K562 (cell line): ENCODE results near the gene NPM3. TPM values are rescaled to one million over a fixed set of nuclear protein-coding genes. Genes with fewer than 3 reads are reported as not detected.

Experiments
- ATAC-seq: fragments of 200-7000 bp; cut with Tn5 transposase; 3 replicates; pipeline ENCODE4 v1.9.1; 2020; ENCODE audit warnings: moderate library complexity
- BruUV-seq: library from RNA; stranded (reverse); fragments of 400-500 nt; replicated peaks from 2 replicates; lab custom pipeline; 2021; lab: Mats Ljungman, UMichigan
- CTCF ChIA-PET: fragments of 300-600 bp; formaldehyde crosslinking; extraction: SDS; loops from one replicate; lab custom pipeline; 2021; ENCODE audit warnings: low intra/inter-chr PET ratio; lab: Yijun Ruan, JAX
- POLR2A ChIA-PET: fragments of 300-600, 350-650 bp; sonication (Branson Sonifier 250); formaldehyde crosslinking; extraction: SDS; loops from one replicate; lab custom pipeline; 2021; ENCODE audit warnings: antibody characterized with exemption, inconsistent platforms; lab: Yijun Ruan, JAX
- DNase-seq, 4 experiments: peaks; one replicate each; pipeline versions ENCODE4 v3.0.0 to v3.0.0-alpha.2; 2011 to 2018; ENCODE audit warnings: low spot score in 3 of 4, mixed read lengths in 3 of 4; ENCODE audit errors: extremely low read depth in 1 of 4
- FAIRE-seq: peaks from 2 replicates; lab custom pipeline; 2011; peaks lifted over from hg19 to GRCh38; lab: Jason Lieb, UNC
- H2AFZ ChIP-seq: 2 replicates; pipeline ENCODE4 v1.6.0; 2011; ENCODE audit warnings: low read depth, low read length, control low read depth, inconsistent platforms
- H3K27ac ChIP-seq: fragments of 200-600 bp; 3 replicates; pipeline ENCODE4 v1.8.0; 2011; ENCODE audit warnings: low read depth, mild to moderate bottlenecking, control low read depth, inconsistent platforms, low read length, moderate library complexity, mixed read lengths; ENCODE audit errors: extremely low read depth
- H3K27me3 ChIP-seq, 2 experiments: fragments of 300-600 bp in 1 of 2; 2 replicates in 1 of 2; 3 replicates in 1 of 2; pipeline versions ENCODE4 v1.6.0 to v1.8.0; 2011; ENCODE audit warnings: inconsistent platforms in 2 of 2, low read length in 2 of 2, mild to moderate bottlenecking in 1 of 2, mixed read lengths in 1 of 2, moderate library complexity in 1 of 2; ENCODE audit not compliant: control insufficient read depth in 2 of 2, insufficient read depth in 2 of 2
- H3K36me3 ChIP-seq: fragments of 300-600 bp; 3 replicates; pipeline ENCODE4 v1.8.0; 2011; ENCODE audit warnings: mild to moderate bottlenecking, low read length, inconsistent platforms; ENCODE audit not compliant: control insufficient read depth, insufficient read depth
- H3K4me1 ChIP-seq, 2 experiments: fragments of 200-600 bp in 1 of 2; replicated peaks in 1 of 2; 2 replicates in 1 of 2; 3 replicates in 1 of 2; pipeline versions ENCODE4 v1.5.1 to v1.8.0; 2011; ENCODE audit warnings: inconsistent platforms in 2 of 2, low read length in 2 of 2, mild to moderate bottlenecking in 1 of 2, mixed read lengths in 1 of 2, moderate library complexity in 1 of 2; ENCODE audit not compliant: control insufficient read depth in 2 of 2, insufficient read depth in 2 of 2
- H3K4me2 ChIP-seq: 2 replicates; pipeline ENCODE4 v1.6.1; 2011; ENCODE audit warnings: low read length, control low read depth, inconsistent platforms, mixed read lengths; ENCODE audit not compliant: insufficient read depth
- H3K4me3 ChIP-seq: fragments of 200-600 bp; sonication (generic), shearing (Covaris generic); 2 replicates; pipeline ENCODE4 v1.5.1; 2016; ENCODE audit warnings: control low read depth, inconsistent platforms
- H3K79me2 ChIP-seq: fragments of 200-600 bp; 3 replicates; pipeline ENCODE4 v1.8.0; 2011; ENCODE audit warnings: low read length, inconsistent platforms; ENCODE audit not compliant: control insufficient read depth, insufficient read depth
- H3K9ac ChIP-seq, 2 experiments: 2 replicates each; pipeline versions ENCODE4 v1.6.0 to v1.6.1; 2011; ENCODE audit warnings: low read depth in 2 of 2, low read length in 2 of 2, control low read depth in 1 of 2, inconsistent platforms in 1 of 2, mild to moderate bottlenecking in 1 of 2, mixed read lengths in 1 of 2; ENCODE audit not compliant: insufficient read depth in 1 of 2
- H3K9me1 ChIP-seq: one replicate; pipeline ENCODE4 v1.6.0; 2011; ENCODE audit warnings: inconsistent platforms, mild to moderate bottlenecking, low read length, moderate library complexity; ENCODE audit not compliant: control insufficient read depth, insufficient read depth
- H3K9me3 ChIP-seq: replicated peaks from 2 replicates; pipeline ENCODE4 v1.5.1; 2011; ENCODE audit warnings: low read depth, low read length, inconsistent platforms; ENCODE audit not compliant: control insufficient read depth, insufficient read depth
- H4K20me1 ChIP-seq: replicated peaks from 2 replicates; pipeline ENCODE4 v1.6.1; 2011; ENCODE audit warnings: low read length, inconsistent platforms, mixed read lengths; ENCODE audit not compliant: control insufficient read depth, insufficient read depth
- CBX2 ChIP-seq: fragments of 200-600 bp; sonication (generic); IDR thresholded peaks from one replicate; pipeline ENCODE4 v1.6.1; 2012; ENCODE audit warnings: mild to moderate bottlenecking, low read length, inconsistent platforms; ENCODE audit not compliant: insufficient read depth, poor library complexity, severe bottlenecking
- DIDO1 ChIP-seq: fragments of 450-650 bp; IDR thresholded peaks from 2 replicates; pipeline ENCODE4 v1.6.1; 2016; ENCODE audit warnings: low read depth, missing biosample characterization, missing genetic modification characterization
- DMBX1 ChIP-seq: fragments of 250-450 bp; sonication (Bioruptor Pico); IDR thresholded peaks from 2 replicates; pipeline ENCODE4 v1.8.0; 2022; ENCODE audit warnings: inconsistent platforms, mild to moderate bottlenecking, moderate library complexity, borderline replicate concordance
- PHB ChIP-seq: fragments of 250-450 bp; sonication (Bioruptor Pico); IDR thresholded peaks from 2 replicates; pipeline ENCODE4 v1.5.0; 2021
- PHB2 ChIP-seq: fragments of 450-650 bp; IDR thresholded peaks from 2 replicates; pipeline ENCODE4 v1.6.1; 2017; ENCODE audit warnings: low read depth
- RERE ChIP-seq: sonication (generic); formaldehyde crosslinking; IDR thresholded peaks from 2 replicates; pipeline ENCODE4 v1.8.0; 2023; ENCODE audit warnings: missing genetic modification reagents, mild to moderate bottlenecking, borderline replicate concordance
- SETDB1 ChIP-seq: IDR thresholded peaks from one replicate; pipeline ENCODE4 v1.6.1; 2012; ENCODE audit warnings: low read length, control low read depth, inconsistent platforms
- SMAD2 ChIP-seq: fragments of 150-350 bp; IDR thresholded peaks from 2 replicates; pipeline ENCODE4 v1.6.1; 2014; ENCODE audit warnings: low read depth, mild to moderate bottlenecking, low read length
- SPI1 ChIP-seq: IDR thresholded peaks from 2 replicates; pipeline ENCODE4 v1.6.1; 2011; ENCODE audit warnings: low read depth, low read length, control low read depth, borderline replicate concordance
- TAF9B ChIP-seq: fragments of 450-650 bp; IDR thresholded peaks from 2 replicates; pipeline ENCODE4 v1.6.1; 2018; ENCODE audit warnings: mild to moderate bottlenecking; ENCODE audit not compliant: partially characterized antibody
- TARDBP ChIP-seq: fragments of 450-650 bp; IDR thresholded peaks from 2 replicates; pipeline ENCODE4 v1.6.1; 2016
- THRAP3 ChIP-seq: fragments of 450-650 bp; IDR thresholded peaks from 2 replicates; pipeline ENCODE4 v1.6.1; 2016; ENCODE audit warnings: mild to moderate bottlenecking, inconsistent platforms, borderline replicate concordance
- WGBS: fragments of 100-300 bp; shearing (Covaris generic); methylation state at CpG from one replicate; pipeline ENCODE4 v1.1.6; 2016; ENCODE audit warnings: low coverage, mixed read lengths; ENCODE audit not compliant: insufficient coverage; ENCODE audit errors: missing lambda C conversion rate; 5-methylcytosine and 5-hydroxymethylcytosine counted together
- in situ Hi-C: fragments of 300-500 bp; cut with MboI; formaldehyde crosslinking; loops from 4 replicates; pipeline ENCODE4 v1.15.0; 2018; ENCODE audit warnings: inconsistent platforms, mixed read lengths
- intact Hi-C: fragments of 100-400 bp; cut with micrococcal nuclease; formaldehyde crosslinking; loops from 2 replicates; pipeline ENCODE4 v1.14.2; 2022
- polyA plus RNA-seq, 8 experiments: library from polyadenylated mRNA; depleted of rRNA in 4 of 8; stranded (reverse) in 5 of 8; unstranded in 3 of 8; fragments of >200 nt; fragmentation: Nextera tagmentation in 2 of 8; fragmentation: Illumina TruSeq in 1 of 8; extraction: Ambion mirVana in 2 of 8; extraction: Trizol in 1 of 8; gene quantifications; 2 replicates each; pipeline versions ENCODE4 v1.2.1 to v1.2.3, GENCODE V29; 2011 to 2014; ENCODE audit warnings: inconsistent platforms in 1 of 8, missing spikeins in 1 of 8
- total RNA-seq, 7 experiments: library from RNA; depleted of rRNA in 6 of 7; stranded (reverse); fragments of >200 nt in 6 of 7; fragmentation: Illumina TruSeq in 2 of 7; extraction: Trizol in 2 of 7; gene quantifications; 2 replicates each; pipeline versions ENCODE4 v1.2.1 to v1.2.3, GENCODE V29; 2011 to 2021; ENCODE audit warnings: low replicate concordance in 1 of 7
- TF ChIP-seq, protein P1 (sequence below): sonication (generic); formaldehyde crosslinking; IDR thresholded peaks from 2 replicates; pipeline ENCODE4 v1.8.1; 2023; ENCODE audit warnings: mild to moderate bottlenecking, missing genetic modification reagents
- TF ChIP-seq, protein P2 (sequence below): sonication (generic); formaldehyde crosslinking; IDR thresholded peaks from 2 replicates; pipeline ENCODE4 v1.9.0; 2022; ENCODE audit warnings: mild to moderate bottlenecking, missing genetic modification reagents

NPM3 gene
- total and polyA plus RNA-seq, 9 of the 15 experiments (the other 6 are each of a cell fraction or from before 2014, with no cell fraction given): 15.2 to 239 (median 114) TPM

DNA sequence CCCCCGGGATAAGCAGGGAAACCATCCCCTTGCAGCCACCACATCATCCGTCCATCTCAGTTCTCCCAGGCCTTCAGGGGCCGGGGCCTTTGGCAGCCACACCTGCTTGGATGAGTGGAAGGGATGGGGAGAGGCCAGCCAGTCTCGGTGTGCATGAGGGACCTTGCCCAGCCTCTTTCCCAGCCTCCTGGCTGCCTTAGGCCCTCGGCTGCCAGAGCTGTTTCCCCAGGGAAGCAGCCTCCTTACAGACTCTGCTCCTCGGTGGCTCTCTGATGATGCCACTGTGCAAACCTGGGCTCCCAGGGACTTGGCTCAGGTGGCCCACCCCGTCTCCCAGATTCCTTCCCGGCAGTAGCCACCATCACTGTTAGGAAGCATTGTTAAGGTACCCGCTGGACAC lies 22.0 kb downstream of the NPM3 start (continued):
- TF ChIP-seq, protein P1, sequence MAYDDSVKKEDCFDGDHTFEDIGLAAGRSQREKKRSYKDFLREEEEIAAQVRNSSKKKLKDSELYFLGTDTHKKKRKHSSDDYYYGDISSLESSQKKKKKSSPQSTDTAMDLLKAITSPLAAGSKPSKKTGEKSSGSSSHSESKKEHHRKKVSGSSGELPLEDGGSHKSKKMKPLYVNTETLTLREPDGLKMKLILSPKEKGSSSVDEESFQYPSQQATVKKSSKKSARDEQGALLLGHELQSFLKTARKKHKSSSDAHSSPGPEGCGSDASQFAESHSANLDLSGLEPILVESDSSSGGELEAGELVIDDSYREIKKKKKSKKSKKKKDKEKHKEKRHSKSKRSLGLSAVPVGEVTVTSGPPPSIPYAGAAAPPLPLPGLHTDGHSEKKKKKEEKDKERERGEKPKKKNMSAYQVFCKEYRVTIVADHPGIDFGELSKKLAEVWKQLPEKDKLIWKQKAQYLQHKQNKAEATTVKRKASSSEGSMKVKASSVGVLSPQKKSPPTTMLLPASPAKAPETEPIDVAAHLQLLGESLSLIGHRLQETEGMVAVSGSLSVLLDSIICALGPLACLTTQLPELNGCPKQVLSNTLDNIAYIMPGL (CRISPR knock-in tag): no peak
- TF ChIP-seq TARDBP (no peak), PHB (CRISPR knock-in tag) (no peak), SPI1 (no peak), DMBX1 (no peak), DIDO1 (no peak)

GRCh38 chr10:101760510-101760909 lies 22.7 kb downstream of the NPM3 start:
- DNase-seq: no peak
- no peaks in the 10 kb centered on the region for H3K9me3 ChIP-seq
- no TSS peak for BruUV-seq
- FAIRE-seq: no peak
- H3K27ac ChIP-seq: no peak overlapping the region
- H3K4me2 ChIP-seq: no peak overlapping the region
- no peak overlapping the region for H3K4me3 ChIP-seq
- no peak overlapping the region for H2AFZ ChIP-seq
- H3K36me3 ChIP-seq: no peaks in the 10 kb centered on the region
- 0% methylated on average over 2 of the region's 3 CpGs for WGBS
- H3K27me3 ChIP-seq: peaks cover 8 to 50% of the 10 kb centered on the region in 2 experiments; a peak in 4 of 5 replicates
- ATAC-seq: peak; percentile 43; the same call in 1 of the 3 replicates
- no peaks in the 10 kb centered on the region for H4K20me1 ChIP-seq
- intact Hi-C loops: no loop called here
- H3K9ac ChIP-seq: no peak overlapping the region
- ChIA-PET CTCF (no interaction called here), POLR2A (interaction anchor here (0.5 to 1.4 kb wide), 3 partner anchors 11 to 24 kb away, joined by 3 read pairs; no protein-coding TSS in a partner anchor)
- in situ Hi-C loops: no loop called here
- no peaks in the 10 kb centered on the region for H3K4me1 ChIP-seq
- H3K9me1 ChIP-seq: no peaks in the 10 kb centered on the region
- no peaks in the 10 kb centered on the region for H3K79me2 ChIP-seq
- TF ChIP-seq SETDB1 (no peak), PHB2 (no peak), RERE (CRISPR knock-in tag) (no peak), TAF9B (no peak), THRAP3 (no peak), CBX2 (no peak), SMAD2 (no peak)
- TF ChIP-seq, protein P2, sequence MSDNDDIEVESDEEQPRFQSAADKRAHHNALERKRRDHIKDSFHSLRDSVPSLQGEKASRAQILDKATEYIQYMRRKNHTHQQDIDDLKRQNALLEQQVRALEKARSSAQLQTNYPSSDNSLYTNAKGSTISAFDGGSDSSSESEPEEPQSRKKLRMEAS: no peak
